ENCODE measurements around the gene AP3B1. TPM values are rescaled to one million over a fixed set of nuclear protein-coding genes. Genes with fewer than 3 reads are reported as not detected.
"Not testable (repeated sequence)": the region's sequence is repeated elsewhere in the genome, so short reads cannot be mapped to it uniquely, and the experiment has no call there.

The AP3B1 gene
- total RNA-seq, 2 donors from 2014 or later: 34.5 to 40.6 TPM

GRCh38 chr5:78103232-78103918 lies 191.1 kb downstream of the AP3B1 start:
- no peak for ATAC-seq
- DNase-seq: no peak
- no peak overlapping the region for H3K27ac Mint-ChIP-seq
- peaks cover 16% of the 10 kb centered on the region for H3K36me3 Mint-ChIP-seq (ENCODE audit: low read depth)
- peaks cover 12% of the 10 kb centered on the region for H3K4me1 Mint-ChIP-seq
- H3K27me3 Mint-ChIP-seq: no peaks in the 10 kb centered on the region
- H3K9me3 ChIP-seq (ENCODE audit: control insufficient read depth, low read length, poor library complexity, severe bottlenecking): no peaks in the 10 kb centered on the region
- no peak overlapping the region for H3K4me3 Mint-ChIP-seq

GRCh38 chr5:78102500-78102899 lies 192.0 kb downstream of the AP3B1 start:
- Mint-ChIP-seq H3K27me3 (no peaks in the 10 kb centered on the region), H3K27ac (no peak overlapping the region), H3K4me1 (peaks cover 12% of the 10 kb centered on the region), H3K36me3 (ENCODE audit: low read depth) (peaks cover 16% of the 10 kb centered on the region), H3K4me3 (no peak overlapping the region)
- DNase-seq (no peak), ATAC-seq (no peak)
- H3K9me3 ChIP-seq (ENCODE audit: control insufficient read depth, low read length, poor library complexity, severe bottlenecking): no peaks in the 10 kb centered on the region

GRCh38 chr5:78095125-78095524 lies 199.4 kb downstream of the AP3B1 start:
- Mint-ChIP-seq H3K4me1 (no peaks in the 10 kb centered on the region), H3K36me3 (ENCODE audit: low read depth) (peaks cover 6% of the 10 kb centered on the region), H3K4me3 (no peak overlapping the region), H3K27ac (no peak overlapping the region), H3K27me3 (no peaks in the 10 kb centered on the region)
- ATAC-seq (no peak), DNase-seq (no peak)
- no peaks in the 10 kb centered on the region for H3K9me3 ChIP-seq (ENCODE audit: control insufficient read depth, low read length, poor library complexity, severe bottlenecking)

GRCh38 chr5:78090002-78090401 lies 204.5 kb downstream of the AP3B1 start:
- no peaks in the 10 kb centered on the region for H3K9me3 ChIP-seq (ENCODE audit: control insufficient read depth, low read length, poor library complexity, severe bottlenecking)
- no peak for ATAC-seq
- no peak for DNase-seq
- Mint-ChIP-seq H3K36me3 (ENCODE audit: low read depth) (peaks cover 16% of the 10 kb centered on the region), H3K4me3 (no peak overlapping the region), H3K4me1 (peaks cover 3% of the 10 kb centered on the region), H3K27me3 (no peaks in the 10 kb centered on the region), H3K27ac (no peak overlapping the region)

- no peaks in the 10 kb centered on the region for H3K27me3 Mint-ChIP-seq
- no peak overlapping the region for H3K27ac Mint-ChIP-seq
- no peaks in the 10 kb centered on the region for H3K9me3 ChIP-seq (ENCODE audit: control insufficient read depth, low read length, poor library complexity, severe bottlenecking)
- no peak overlapping the region for H3K4me3 Mint-ChIP-seq
- H3K36me3 Mint-ChIP-seq (ENCODE audit: low read depth): peaks cover 2% of the 10 kb centered on the region
- no peak for ATAC-seq
- DNase-seq: no peak
- H3K4me1 Mint-ChIP-seq: no peaks in the 10 kb centered on the region
These were observed 215.6 kb downstream of the AP3B1 start for GRCh38 chr5:78078858-78079257.

- H3K9me3 ChIP-seq (ENCODE audit: control insufficient read depth, low read length, poor library complexity, severe bottlenecking): no peaks in the 10 kb centered on the region
- Mint-ChIP-seq H3K27me3 (no peaks in the 10 kb centered on the region), H3K4me3 (no peak overlapping the region), H3K4me1 (no peaks in the 10 kb centered on the region), H3K27ac (no peak overlapping the region), H3K36me3 (ENCODE audit: low read depth) (peaks cover 2% of the 10 kb centered on the region)
- DNase-seq: no peak
- ATAC-seq: no peak
These were observed 217.0 kb downstream of the AP3B1 start for GRCh38 chr5:78077369-78078068.

GRCh38 chr5:78076351-78076750 lies 218.1 kb downstream of the AP3B1 start:
- H3K27ac Mint-ChIP-seq: no peak overlapping the region
- H3K27me3 Mint-ChIP-seq: no peaks in the 10 kb centered on the region
- no peak for ATAC-seq
- peaks cover 2% of the 10 kb centered on the region for H3K36me3 Mint-ChIP-seq (ENCODE audit: low read depth)
- H3K4me1 Mint-ChIP-seq: no peaks in the 10 kb centered on the region
- H3K9me3 ChIP-seq (ENCODE audit: control insufficient read depth, low read length, poor library complexity, severe bottlenecking): no peaks in the 10 kb centered on the region
- DNase-seq: no peak
- no peak overlapping the region for H3K4me3 Mint-ChIP-seq

GRCh38 chr5:78075301-78075700 lies 219.2 kb downstream of the AP3B1 start:
- H3K9me3 ChIP-seq (ENCODE audit: control insufficient read depth, low read length, poor library complexity, severe bottlenecking): no peaks in the 10 kb centered on the region
- H3K4me1 Mint-ChIP-seq: no peaks in the 10 kb centered on the region
- H3K36me3 Mint-ChIP-seq (ENCODE audit: low read depth): no peaks in the 10 kb centered on the region
- no peak overlapping the region for H3K4me3 Mint-ChIP-seq
- ATAC-seq (no peak), DNase-seq (no peak)
- no peak overlapping the region for H3K27ac Mint-ChIP-seq
- H3K27me3 Mint-ChIP-seq: no peaks in the 10 kb centered on the region

GRCh38 chr5:78070691-78071090 lies 223.8 kb downstream of the AP3B1 start:
- not testable (repeated sequence) for H3K27me3 Mint-ChIP-seq; H3K27ac Mint-ChIP-seq; H3K4me3 Mint-ChIP-seq; H3K4me1 Mint-ChIP-seq; H3K9me3 ChIP-seq (ENCODE audit: control insufficient read depth, low read length, poor library complexity, severe bottlenecking); H3K36me3 Mint-ChIP-seq (ENCODE audit: low read depth); DNase-seq; ATAC-seq

GRCh38 chr5:78067581-78067980 lies 226.9 kb downstream of the AP3B1 start:
- not testable (repeated sequence) for H3K36me3 Mint-ChIP-seq (ENCODE audit: low read depth); ATAC-seq; H3K27me3 Mint-ChIP-seq; DNase-seq; H3K27ac Mint-ChIP-seq; H3K4me1 Mint-ChIP-seq; H3K9me3 ChIP-seq (ENCODE audit: control insufficient read depth, low read length, poor library complexity, severe bottlenecking); H3K4me3 Mint-ChIP-seq

- DNase-seq; H3K4me1 Mint-ChIP-seq; H3K27ac Mint-ChIP-seq; H3K4me3 Mint-ChIP-seq; H3K36me3 Mint-ChIP-seq (ENCODE audit: low read depth); ATAC-seq; H3K27me3 Mint-ChIP-seq; H3K9me3 ChIP-seq (ENCODE audit: control insufficient read depth, low read length, poor library complexity, severe bottlenecking): not testable (repeated sequence)
These were observed 227.8 kb downstream of the AP3B1 start for GRCh38 chr5:78066722-78067121.

GRCh38 chr5:78065663-78066062 lies 228.8 kb downstream of the AP3B1 start:
- Mint-ChIP-seq H3K27ac (no peak overlapping the region), H3K27me3 (no peaks in the 10 kb centered on the region), H3K4me1 (peaks cover 2% of the 10 kb centered on the region), H3K4me3 (no peak overlapping the region), H3K36me3 (ENCODE audit: low read depth) (no peaks in the 10 kb centered on the region)
- ATAC-seq (no peak), DNase-seq (no peak)
- no peaks in the 10 kb centered on the region for H3K9me3 ChIP-seq (ENCODE audit: control insufficient read depth, low read length, poor library complexity, severe bottlenecking)

- H3K36me3 Mint-ChIP-seq (ENCODE audit: low read depth): no peaks in the 10 kb centered on the region
- no peak overlapping the region for H3K4me3 Mint-ChIP-seq
- H3K27me3 Mint-ChIP-seq: no peaks in the 10 kb centered on the region
These were observed 229.5 kb downstream of the AP3B1 start for GRCh38 chr5:78064941-78065472.

GRCh38 chr5:78063495-78063894 lies 231.0 kb downstream of the AP3B1 start:
- no peaks in the 10 kb centered on the region for H3K9me3 ChIP-seq (ENCODE audit: control insufficient read depth, low read length, poor library complexity, severe bottlenecking)
- Mint-ChIP-seq H3K27ac (no peak overlapping the region), H3K27me3 (no peaks in the 10 kb centered on the region), H3K4me1 (peaks cover 4% of the 10 kb centered on the region), H3K36me3 (ENCODE audit: low read depth) (peaks cover 2% of the 10 kb centered on the region), H3K4me3 (no peak overlapping the region)
- DNase-seq: no peak
- ATAC-seq: no peak

More at GRCh38 chr5:78064941-78065472, 229.5 kb downstream of the AP3B1 start:
- Mint-ChIP-seq H3K4me1 (peaks cover 2% of the 10 kb centered on the region), H3K27ac (no peak overlapping the region)
- no peaks in the 10 kb centered on the region for H3K9me3 ChIP-seq (ENCODE audit: control insufficient read depth, low read length, poor library complexity, severe bottlenecking)
- DNase-seq (no peak), ATAC-seq (no peak)
